SU-DHL-6 (cell line): ENCODE data around the gene RPRD2.

Experiments used
- H2AFZ ChIP-seq: fragments of 200-600 bp; sonication (generic); 2 replicates; pipeline ENCODE4 v1.6.1; 2014; ENCODE audit warnings: low read depth, mild to moderate bottlenecking, moderate library complexity, mixed read lengths, antibody characterized with exemption, low read length; ENCODE audit not compliant: severe bottlenecking
- H3F3A ChIP-seq: fragments of 200-600 bp; shearing (Covaris generic); 2 replicates; pipeline ENCODE4 v1.6.0; 2016; ENCODE audit warnings: antibody characterized with exemption, mild to moderate bottlenecking; ENCODE audit not compliant: insufficient read depth
- H3K27ac ChIP-seq: fragments of 200-600 bp; sonication (generic); 2 replicates; pipeline ENCODE4 v1.5.1; 2016; ENCODE audit warnings: low read depth, mild to moderate bottlenecking, low read length, moderate library complexity, mixed read lengths
- H3K27me3 ChIP-seq: fragments of 200-600 bp; sonication (generic), shearing (Covaris generic); 2 replicates; pipeline ENCODE4 v1.6.0; 2014; ENCODE audit warnings: mild to moderate bottlenecking, low read length
- H3K36me3 ChIP-seq: fragments of 200-600 bp; sonication (generic); 2 replicates; pipeline ENCODE4 v1.6.1; 2014; ENCODE audit warnings: mild to moderate bottlenecking, low read length, mixed read lengths
- H3K4me2 ChIP-seq: fragments of 300-600, 200-600 bp; shearing (Covaris generic), sonication (generic); 2 replicates; pipeline ENCODE4 v1.6.0; 2014; ENCODE audit warnings: low read length, low read depth, mild to moderate bottlenecking; ENCODE audit not compliant: poor library complexity, severe bottlenecking
- H3K4me3 ChIP-seq: fragments of 200-600 bp; sonication (generic); 2 replicates; pipeline ENCODE4 v1.5.1; 2014; ENCODE audit warnings: antibody characterized with exemption, low read length, mild to moderate bottlenecking, mixed read lengths; ENCODE audit not compliant: insufficient read depth, poor library complexity, severe bottlenecking
- H3K79me2 ChIP-seq: fragments of 200-600 bp; sonication (generic); 2 replicates; pipeline ENCODE4 v1.6.1; 2014; ENCODE audit warnings: mild to moderate bottlenecking, low read length, moderate library complexity; ENCODE audit not compliant: insufficient read depth
- H3K9ac ChIP-seq: fragments of 200-600 bp; sonication (generic); 2 replicates; pipeline ENCODE4 v1.7.0; 2014; ENCODE audit warnings: mild to moderate bottlenecking, low read length
- H3K9me2 ChIP-seq: fragments of 200-600 bp; sonication (generic); replicated peaks from 2 replicates; pipeline ENCODE4 v1.6.1; 2014; ENCODE audit warnings: low read length; ENCODE audit not compliant: insufficient read depth
- H3K9me3 ChIP-seq: fragments of 200-600 bp; sonication (generic); 2 replicates; pipeline ENCODE4 v1.6.1; 2014; ENCODE audit warnings: low read length, mixed read lengths; ENCODE audit not compliant: insufficient read depth
- H4K20me1 ChIP-seq: fragments of 200-600 bp; sonication (generic); 2 replicates; pipeline ENCODE4 v1.6.1; 2014; ENCODE audit warnings: low read depth, mild to moderate bottlenecking, antibody characterized with exemption, low read length, moderate library complexity, mixed read lengths
- EZH2phosphoT487 ChIP-seq: fragments of 200-600 bp; sonication (generic), shearing (Covaris generic); conservative IDR thresholded peaks from 2 replicates; pipeline ENCODE4 v1.6.1; 2018; ENCODE audit warnings: mild to moderate bottlenecking, antibody characterized with exemption, low read length, moderate library complexity, mixed read lengths
- TF ChIP-seq, protein P1 (sequence below): fragments of 200-600 bp; sonication (generic); IDR thresholded peaks from one replicate; pipeline ENCODE4 v1.5.1; 2017; ENCODE audit warnings: antibody characterized with exemption, mild to moderate bottlenecking, low read length, moderate library complexity; ENCODE audit not compliant: insufficient read depth, poor library complexity, severe bottlenecking

Gene RPRD2

GRCh38 chr1:150469291-150469690, 105.3 kb downstream of the RPRD2 start:
- TF ChIP-seq EZH2phosphoT487 = no peak
- TF ChIP-seq, protein P1, sequence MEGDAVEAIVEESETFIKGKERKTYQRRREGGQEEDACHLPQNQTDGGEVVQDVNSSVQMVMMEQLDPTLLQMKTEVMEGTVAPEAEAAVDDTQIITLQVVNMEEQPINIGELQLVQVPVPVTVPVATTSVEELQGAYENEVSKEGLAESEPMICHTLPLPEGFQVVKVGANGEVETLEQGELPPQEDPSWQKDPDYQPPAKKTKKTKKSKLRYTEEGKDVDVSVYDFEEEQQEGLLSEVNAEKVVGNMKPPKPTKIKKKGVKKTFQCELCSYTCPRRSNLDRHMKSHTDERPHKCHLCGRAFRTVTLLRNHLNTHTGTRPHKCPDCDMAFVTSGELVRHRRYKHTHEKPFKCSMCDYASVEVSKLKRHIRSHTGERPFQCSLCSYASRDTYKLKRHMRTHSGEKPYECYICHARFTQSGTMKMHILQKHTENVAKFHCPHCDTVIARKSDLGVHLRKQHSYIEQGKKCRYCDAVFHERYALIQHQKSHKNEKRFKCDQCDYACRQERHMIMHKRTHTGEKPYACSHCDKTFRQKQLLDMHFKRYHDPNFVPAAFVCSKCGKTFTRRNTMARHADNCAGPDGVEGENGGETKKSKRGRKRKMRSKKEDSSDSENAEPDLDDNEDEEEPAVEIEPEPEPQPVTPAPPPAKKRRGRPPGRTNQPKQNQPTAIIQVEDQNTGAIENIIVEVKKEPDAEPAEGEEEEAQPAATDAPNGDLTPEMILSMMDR = no peak
- H3K4me3 ChIP-seq = no peak overlapping the region
- H3K27me3 ChIP-seq = no peaks in the 10 kb centered on the region
- no peak overlapping the region for H3K9ac ChIP-seq
- H2AFZ ChIP-seq = no peak overlapping the region
- H3K4me2 ChIP-seq = no peak overlapping the region
- H4K20me1 ChIP-seq = no peaks in the 10 kb centered on the region
- H3K9me3 ChIP-seq = no peaks in the 10 kb centered on the region
- H3F3A ChIP-seq = no peaks in the 10 kb centered on the region
- H3K9me2 ChIP-seq = no peaks in the 10 kb centered on the region
- H3K27ac ChIP-seq = no peak overlapping the region
- H3K79me2 ChIP-seq = no peaks in the 10 kb centered on the region
- peaks cover 15% of the 10 kb centered on the region; the same call in 1 of the 2 replicates for H3K36me3 ChIP-seq

DNA sequence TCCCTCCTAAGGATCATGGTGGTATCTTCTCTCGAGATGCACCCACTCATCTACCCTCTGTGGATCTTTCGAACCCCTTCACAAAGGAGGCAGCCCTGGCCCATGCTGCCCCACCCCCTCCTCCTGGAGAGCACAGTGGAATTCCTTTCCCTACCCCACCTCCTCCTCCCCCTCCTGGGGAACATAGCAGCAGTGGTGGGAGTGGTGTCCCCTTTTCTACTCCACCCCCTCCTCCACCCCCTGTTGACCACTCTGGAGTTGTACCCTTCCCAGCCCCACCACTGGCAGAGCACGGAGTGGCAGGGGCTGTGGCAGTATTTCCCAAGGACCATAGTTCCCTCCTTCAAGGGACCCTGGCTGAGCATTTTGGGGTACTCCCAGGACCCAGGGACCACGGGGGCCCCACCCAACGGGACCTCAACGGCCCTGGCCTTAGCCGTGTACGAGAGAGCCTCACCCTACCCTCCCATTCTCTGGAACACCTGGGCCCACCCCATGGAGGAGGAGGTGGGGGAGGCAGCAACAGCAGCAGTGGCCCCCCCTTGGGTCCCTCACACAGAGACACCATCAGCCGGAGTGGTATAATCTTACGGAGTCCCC, 108.8 kb downstream of the RPRD2 start:
- Histone ChIP-seq H3K27ac (no peak overlapping the region), H3K4me3 (no peak overlapping the region), H3K9me2 (no peaks in the 10 kb centered on the region), H3K9me3 (no peaks in the 10 kb centered on the region), H4K20me1 (no peaks in the 10 kb centered on the region; the same call in 1 of the 2 replicates), H3K4me2 (no peak overlapping the region), H3K79me2 (no peaks in the 10 kb centered on the region), H2AFZ (no peak overlapping the region), H3K36me3 (peaks cover 11% of the 10 kb centered on the region; the same call in 1 of the 2 replicates), H3K27me3 (no peaks in the 10 kb centered on the region), H3F3A (0 out of 2 replicates have a peak, but pooled peaks cover 2% of the 10 kb centered on the region), H3K9ac (no peak overlapping the region)
- no peak for TF ChIP-seq EZH2phosphoT487
- TF ChIP-seq, protein P1 = no peak

GRCh38 chr1:150473659-150474058, 109.7 kb downstream of the RPRD2 start:
- Histone ChIP-seq H3K9me3 (no peaks in the 10 kb centered on the region), H4K20me1 (no peaks in the 10 kb centered on the region; the same call in 1 of the 2 replicates), H2AFZ (no peak overlapping the region), H3K9me2 (no peaks in the 10 kb centered on the region), H3F3A (0 out of 2 replicates have a peak, but pooled peaks cover 5% of the 10 kb centered on the region), H3K27ac (no peak overlapping the region), H3K9ac (no peak overlapping the region), H3K27me3 (no peaks in the 10 kb centered on the region), H3K79me2 (no peaks in the 10 kb centered on the region), H3K4me3 (no peak overlapping the region), H3K4me2 (no peak overlapping the region), H3K36me3 (peaks cover 11% of the 10 kb centered on the region; the same call in 1 of the 2 replicates)
- no peak for TF ChIP-seq EZH2phosphoT487
- TF ChIP-seq, protein P1 = no peak
